GM19035 (cell line): Measurements from ENCODE around the gene MINDY4.

ENCODE experiments used
- ATAC-seq: cut with Tn5 transposase; IDR thresholded peaks from one replicate; pipeline ENCODE4 v1.9.1; 2021; ENCODE audit not compliant: unreplicated experiment

MINDY4 gene

GRCh38 chr7:30771174-30771879 is at the start of gene MINDY4:
TSS of gene MINDY4 (plus strand) at chr7:30771417. CDS start at chr7:30771494, 77 bp downstream.
- ATAC-seq: peak; percentile 89

DNA sequence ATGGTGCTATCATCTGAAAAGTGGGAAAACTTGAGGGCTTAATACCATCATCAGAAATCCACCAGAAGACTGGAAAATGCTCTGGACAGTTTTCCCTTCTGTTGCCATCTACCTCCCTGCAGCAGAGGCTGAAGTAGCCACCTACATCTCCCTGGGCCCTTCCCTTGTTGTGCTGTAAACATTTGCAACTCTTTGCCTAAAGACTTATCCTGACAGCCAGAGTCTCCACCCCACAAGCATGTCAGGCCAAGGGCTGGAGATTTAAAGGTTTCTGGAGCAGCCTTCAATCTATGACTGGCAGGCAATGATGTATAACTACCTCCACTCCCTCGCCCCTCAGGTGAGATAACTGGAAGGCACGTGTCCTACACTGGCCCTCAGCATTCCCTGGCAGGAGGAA is 49.0 kb upstream of the MINDY4 start:
- no peak for ATAC-seq

DNA sequence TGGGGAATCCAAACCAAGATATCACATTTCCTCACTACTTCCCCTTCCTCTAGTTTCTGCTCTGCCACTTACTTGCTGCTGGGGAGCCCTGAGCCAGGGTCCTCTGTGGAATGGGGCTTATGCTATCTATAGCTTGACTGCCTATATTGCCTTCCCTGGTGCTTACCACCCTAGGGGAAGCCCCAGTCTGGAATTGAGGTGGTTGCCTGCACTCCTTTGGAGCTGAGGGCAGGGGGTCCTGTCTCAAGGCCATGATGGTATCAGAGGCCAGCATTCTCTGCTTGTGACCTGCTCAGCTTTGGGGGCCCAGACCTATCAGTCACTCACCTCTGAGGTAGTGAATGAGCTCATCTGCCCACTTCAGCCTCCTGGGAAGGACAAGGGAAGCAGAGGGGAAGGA is 48.5 kb upstream of the MINDY4 start:
- ATAC-seq: no peak

DNA sequence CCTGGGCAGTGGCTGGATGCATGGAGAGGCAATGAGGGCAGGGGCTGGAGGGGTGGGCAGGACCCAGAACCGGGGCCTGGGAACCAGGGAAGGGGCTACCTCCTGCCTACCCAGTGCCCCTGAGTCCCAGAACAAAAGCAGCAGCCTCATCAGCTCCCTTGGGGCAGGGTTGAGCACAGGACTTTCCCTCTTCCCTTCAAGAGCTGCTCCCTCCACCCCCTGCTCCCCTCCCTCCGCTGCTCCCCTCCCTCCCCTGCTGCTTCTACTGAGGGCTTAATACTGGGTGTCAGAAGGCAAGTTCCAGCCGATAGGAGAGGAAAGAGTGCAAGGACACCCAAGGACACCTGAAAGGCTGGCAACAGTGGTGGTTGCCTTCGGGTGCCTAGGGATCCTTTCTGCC is 47.4 kb upstream of the MINDY4 start:
- no peak for ATAC-seq

DNA sequence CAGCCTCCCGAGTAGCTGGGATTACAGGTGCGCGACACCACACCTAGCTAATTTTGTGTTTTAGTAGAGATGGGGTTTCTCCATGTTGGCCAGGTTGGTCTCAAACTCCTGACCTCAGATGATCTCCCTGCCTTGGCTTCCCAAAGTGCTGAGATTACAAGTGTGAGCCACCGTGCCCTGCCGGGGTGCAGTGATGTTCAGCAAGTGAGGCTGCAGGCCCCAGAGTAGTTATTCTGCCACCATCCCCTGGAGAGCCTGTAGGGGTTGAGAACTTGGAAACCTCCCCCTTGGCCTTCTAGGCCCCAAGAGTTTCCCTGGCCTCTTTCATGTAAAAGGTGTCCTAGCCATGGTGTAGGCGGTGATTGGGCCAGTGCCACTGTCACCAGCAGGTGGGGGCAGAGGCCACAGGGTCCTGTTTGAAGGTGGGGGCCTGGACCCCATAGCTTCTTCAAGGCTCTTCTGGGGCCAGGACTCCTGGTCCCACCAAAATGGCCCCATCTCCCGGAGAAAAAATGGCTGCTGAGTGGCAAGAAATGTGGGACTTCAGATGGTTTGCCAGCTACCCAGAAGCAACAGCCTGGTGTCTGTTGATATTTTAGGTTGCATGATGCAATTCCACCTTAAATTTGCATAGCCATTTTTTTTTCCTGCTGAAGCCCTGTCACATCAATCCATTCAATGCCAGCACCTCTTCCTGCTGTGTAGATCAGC is 44.8 kb upstream of the MINDY4 start:
- ATAC-seq: no peak

- ATAC-seq: peak; percentile 67
These were observed 43.9 kb upstream of the MINDY4 start for GRCh38 chr7:30727061-30727945.

DNA sequence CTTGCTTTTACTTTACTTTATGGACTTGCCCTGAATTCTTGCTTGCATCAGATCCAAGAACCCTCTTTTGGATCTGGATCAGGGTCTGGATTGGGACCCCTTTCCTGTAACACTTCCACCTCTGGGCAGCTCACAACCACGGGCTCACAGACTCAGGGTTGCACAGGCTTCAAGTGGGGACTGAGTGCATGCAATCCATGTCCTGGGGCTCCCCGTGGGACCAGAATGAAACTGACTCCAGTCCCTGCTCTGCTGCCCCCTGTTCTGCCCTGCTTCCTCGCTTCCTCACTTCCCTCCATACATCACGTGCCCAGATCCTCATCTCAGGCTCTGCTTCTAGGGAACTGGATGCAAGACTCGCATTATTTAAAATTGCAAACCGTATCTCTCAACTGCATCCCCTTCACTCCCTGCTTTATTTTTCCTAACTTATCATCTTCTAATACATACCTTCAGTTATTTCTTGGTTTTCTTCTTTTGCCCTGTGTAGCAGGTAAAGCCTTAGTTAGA is 42.6 kb upstream of the MINDY4 start:
- ATAC-seq: no peak

DNA sequence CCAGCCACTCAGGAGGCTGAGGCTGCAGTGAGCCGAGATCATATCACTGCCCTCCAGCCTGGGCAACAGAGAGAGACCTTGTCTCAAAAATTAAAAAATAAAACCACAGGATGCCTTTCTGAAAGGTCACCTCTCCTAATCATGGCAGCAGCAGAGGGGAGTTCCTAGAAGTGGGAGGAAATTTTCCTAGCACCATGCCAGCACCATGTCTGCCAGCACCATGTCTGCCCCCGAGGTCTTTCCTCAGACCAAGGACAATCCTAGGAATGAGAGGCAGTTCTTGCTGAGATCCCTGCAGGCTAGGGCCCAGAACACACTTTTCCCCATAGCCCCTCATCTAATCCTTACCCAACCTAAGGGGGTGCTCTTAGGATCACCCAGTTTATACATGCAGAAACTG is 41.6 kb upstream of the MINDY4 start:
- no peak for ATAC-seq

GRCh38 chr7:30730097-30730496 is 41.1 kb upstream of the MINDY4 start:
- no peak for ATAC-seq

GRCh38 chr7:30730996-30731395 is 40.2 kb upstream of the MINDY4 start:
- ATAC-seq: no peak

DNA sequence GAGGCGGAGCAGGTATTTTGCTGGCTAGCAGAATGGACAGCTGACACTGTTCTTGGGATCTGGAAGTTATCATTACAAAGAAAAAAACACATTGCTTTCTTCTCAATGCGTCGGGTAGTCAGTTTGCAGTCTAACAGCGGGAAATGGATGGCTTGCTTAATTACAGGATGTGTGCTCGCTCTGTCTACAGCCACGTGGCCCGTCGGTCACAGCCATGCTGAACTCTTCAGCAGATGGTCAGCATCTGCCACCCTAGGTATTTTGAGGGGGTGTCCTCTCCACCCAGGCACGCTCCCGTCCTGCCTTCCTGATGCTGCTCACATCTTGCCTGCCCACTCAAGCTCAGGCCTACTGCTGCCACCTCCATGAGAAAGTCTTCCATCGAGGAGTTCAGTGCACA is 39.6 kb upstream of the MINDY4 start:
- no peak for ATAC-seq

DNA sequence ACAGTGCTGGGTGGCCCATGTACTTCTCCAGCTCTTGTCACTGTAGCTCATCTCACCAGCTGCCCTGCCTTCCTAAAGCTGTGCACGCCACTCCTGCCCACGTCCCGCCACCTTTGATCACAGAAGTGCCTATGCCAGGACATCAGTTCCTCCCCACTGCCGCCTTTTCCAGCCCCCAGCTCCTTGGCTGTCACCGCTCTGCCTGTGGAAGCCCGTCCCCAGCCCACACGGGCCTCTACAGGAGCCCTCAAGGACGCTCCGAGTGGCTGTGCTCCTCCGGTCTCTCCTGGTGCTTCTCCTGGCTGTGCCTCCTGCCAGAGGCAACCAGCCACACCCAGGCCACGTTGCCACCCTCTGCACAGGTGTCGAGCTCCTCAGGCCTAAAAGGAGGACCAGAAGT is 38.6 kb upstream of the MINDY4 start:
- no peak for ATAC-seq

- no peak for ATAC-seq
These were observed 38.0 kb upstream of the MINDY4 start for GRCh38 chr7:30733216-30733615.

GRCh38 chr7:30733691-30734090 is 37.5 kb upstream of the MINDY4 start:
- ATAC-seq: no peak

DNA sequence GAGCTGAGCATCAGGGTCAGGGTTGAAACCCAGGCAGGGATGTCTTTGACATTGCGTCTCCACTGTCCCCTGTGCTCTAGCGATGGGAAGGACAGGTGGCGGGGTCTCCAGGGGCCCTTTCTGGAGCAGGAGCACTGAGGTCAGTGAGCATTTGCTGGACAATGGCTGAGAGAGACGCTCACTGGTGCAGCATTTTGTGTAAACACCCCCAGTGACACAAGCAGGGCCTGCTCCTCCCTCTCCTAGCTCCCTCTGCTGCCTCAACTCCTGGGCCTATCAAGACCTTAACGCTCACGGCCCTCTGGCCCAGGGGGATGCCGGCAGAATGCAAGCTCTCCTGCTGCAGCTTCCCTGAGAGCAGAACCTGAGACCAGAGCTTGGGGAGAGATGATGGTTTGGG is 36.7 kb upstream of the MINDY4 start:
- ATAC-seq: no peak

GRCh38 chr7:30735631-30736030 is 35.6 kb upstream of the MINDY4 start:
- no peak for ATAC-seq

- no peak for ATAC-seq
These were observed 34.9 kb upstream of the MINDY4 start for GRCh38 chr7:30736291-30736690.

DNA sequence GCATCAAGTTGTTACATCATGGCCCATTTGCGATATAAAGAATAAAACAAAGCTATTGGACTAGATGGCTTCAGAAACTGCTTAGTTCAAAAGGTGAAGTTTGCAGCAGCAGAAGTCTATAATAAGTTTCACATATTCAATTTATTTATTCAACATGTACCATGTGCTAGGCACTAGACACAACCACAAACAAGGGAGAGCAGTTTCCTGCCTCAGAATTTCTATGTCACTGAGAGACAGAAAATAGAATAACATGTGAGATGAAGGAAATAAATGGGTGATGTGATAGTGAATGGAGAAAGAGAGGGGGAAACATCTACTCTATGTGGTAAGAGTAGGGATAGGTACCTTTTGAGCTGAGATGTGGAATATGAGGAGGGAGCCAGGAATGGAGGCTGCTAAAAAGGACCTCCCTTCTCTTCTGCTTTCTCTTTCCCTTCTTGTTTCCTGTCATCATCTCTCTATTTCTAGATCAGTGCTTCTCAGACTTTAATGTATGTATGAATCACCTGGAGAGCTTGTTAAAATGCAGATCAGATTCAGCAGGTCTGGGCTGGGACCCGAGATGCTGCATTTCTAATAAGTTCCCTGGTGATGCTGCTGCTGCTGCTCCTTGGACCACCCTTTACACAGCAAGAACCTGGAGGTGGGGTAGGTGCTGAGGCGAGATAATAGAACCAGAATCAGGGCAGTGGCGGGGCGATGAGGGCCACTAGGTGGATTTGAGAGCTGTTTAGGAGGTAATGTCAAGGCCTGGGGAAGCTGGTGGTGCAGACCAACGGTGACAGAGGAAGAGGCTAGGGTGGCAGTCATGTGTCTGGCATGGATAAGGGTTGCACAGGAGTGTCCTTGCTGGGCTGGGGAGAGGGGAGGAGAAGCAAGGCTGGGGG is 32.9 kb upstream of the MINDY4 start:
- no peak for ATAC-seq

- no peak for ATAC-seq
These were observed 31.5 kb upstream of the MINDY4 start for GRCh38 chr7:30739691-30740090.

- ATAC-seq: peak; percentile 54
These were observed 30.6 kb upstream of the MINDY4 start for GRCh38 chr7:30740417-30741181.
